ENCODE measurements around the gene SEMA4D.

DNA sequence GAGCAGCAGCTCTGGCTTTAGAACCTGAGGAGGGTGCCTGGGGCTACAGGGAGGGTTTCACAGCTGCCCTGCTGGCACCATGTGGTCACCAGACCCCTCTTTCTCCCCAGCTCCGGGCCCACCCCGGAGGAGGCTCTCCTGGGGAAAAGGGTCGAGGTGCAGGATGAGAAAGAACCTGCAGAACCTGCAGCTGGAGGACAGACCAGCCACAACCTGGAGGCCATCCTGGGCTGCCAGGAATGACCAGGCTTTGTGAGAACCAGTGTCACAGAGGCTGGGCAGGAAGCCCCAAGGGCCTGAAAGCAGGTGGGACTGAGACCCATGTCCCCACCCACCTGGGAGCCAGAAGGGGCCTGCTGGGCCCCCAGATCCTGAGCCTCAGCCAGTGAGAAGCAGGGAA lies 23.0 kb downstream of the SEMA4D start:
- TF ChIP-seq POLR2A (IDR thresholded peaks at IDR 0.05; ENCODE audit: low read length): no peak
- TF ChIP-seq GATA1 (IDR thresholded peaks at IDR 0.05; ENCODE audit: low read depth, low read length): no peak

All from erythroblast (primary cell).